Stimulated activated memory B cell treated with anti-CD40 and anti-IgM and Interleukin-4, amounts not matched to agents 10 μg/mL and 1 μg/mL and 100 μg/mL, for 72 hours (primary cell): ENCODE data around the gene XRCC2.
"Not testable (repeated sequence)": the region's sequence is repeated elsewhere in the genome, so short reads cannot be mapped to it uniquely, and the experiment has no call there.

ENCODE experiments used
- ATAC-seq: fragments of 150-1000 bp; cut with Tn5 transposase; 2 replicates; pipeline ENCODE4 v1.10.0; 2021
- H3K27ac Mint-ChIP-seq: one replicate; pipeline ENCODE4 v1.8.0; 2022; ENCODE audit warnings: mild to moderate bottlenecking, mixed read lengths
- H3K27me3 Mint-ChIP-seq: one replicate; pipeline ENCODE4 v1.8.0; 2022; ENCODE audit warnings: mixed read lengths
- H3K36me3 Mint-ChIP-seq: one replicate; pipeline ENCODE4 v1.8.0; 2022; ENCODE audit warnings: mixed read lengths
- H3K4me1 Mint-ChIP-seq: one replicate; pipeline ENCODE4 v1.8.0; 2022; ENCODE audit warnings: mixed read lengths
- H3K4me3 Mint-ChIP-seq: one replicate; pipeline ENCODE4 v1.8.0; 2022; ENCODE audit warnings: mild to moderate bottlenecking, moderate library complexity, mixed read lengths
- H3K9me3 Mint-ChIP-seq: one replicate; pipeline ENCODE4 v1.8.0; 2022; ENCODE audit warnings: mixed read lengths

XRCC2 gene

GRCh38 chr7:152675759-152676636, at the start of gene XRCC2:
XRCC2 (minus strand) TSS chr7:152676141; CDS start chr7:152676079, 62 bp downstream.
- peak; percentile 97 for ATAC-seq
- Mint-ChIP-seq H3K4me1 (peaks cover 14% of the 10 kb centered on the region), H3K27ac (peak within 1 kb of the TSS; percentile 75), H3K9me3 (no peaks in the 10 kb centered on the region), H3K4me3 (peak within 1 kb of the TSS; percentile 84), H3K36me3 (no peaks in the 10 kb centered on the region), H3K27me3 (no peaks in the 10 kb centered on the region)

- no peak overlapping the region for H3K4me3 Mint-ChIP-seq
- H3K9me3 Mint-ChIP-seq, result no peaks in the 10 kb centered on the region
- no peak overlapping the region for H3K27ac Mint-ChIP-seq
- no peaks in the 10 kb centered on the region for H3K36me3 Mint-ChIP-seq
- H3K4me1 Mint-ChIP-seq, result no peaks in the 10 kb centered on the region
- no peaks in the 10 kb centered on the region for H3K27me3 Mint-ChIP-seq
- no peak for ATAC-seq
These were observed 47.4 kb upstream of the XRCC2 start for GRCh38 chr7:152723364-152723763.

GRCh38 chr7:152712412-152713042, 36.6 kb upstream of the XRCC2 start:
- not testable (repeated sequence) for H3K36me3 Mint-ChIP-seq, H3K4me1 Mint-ChIP-seq, ATAC-seq, H3K27me3 Mint-ChIP-seq, H3K9me3 Mint-ChIP-seq, H3K4me3 Mint-ChIP-seq, H3K27ac Mint-ChIP-seq

- Mint-ChIP-seq H3K9me3 (peaks cover 2% of the 10 kb centered on the region), H3K36me3 (no peaks in the 10 kb centered on the region), H3K4me3 (no peak overlapping the region), H3K27ac (no peak overlapping the region), H3K27me3 (no peaks in the 10 kb centered on the region), H3K4me1 (no peaks in the 10 kb centered on the region)
- ATAC-seq, result no peak
These were observed 35.6 kb upstream of the XRCC2 start for GRCh38 chr7:152711444-152711944.

GRCh38 chr7:152710153-152710442, 34.2 kb upstream of the XRCC2 start:
- Mint-ChIP-seq H3K4me3 (no peak overlapping the region), H3K4me1 (no peaks in the 10 kb centered on the region), H3K27ac (no peak overlapping the region), H3K36me3 (no peaks in the 10 kb centered on the region), H3K9me3 (peaks cover 5% of the 10 kb centered on the region), H3K27me3 (no peaks in the 10 kb centered on the region)
- ATAC-seq, result no peak

- Mint-ChIP-seq H3K27ac (no peak overlapping the region), H3K36me3 (no peaks in the 10 kb centered on the region), H3K9me3 (peaks cover 7% of the 10 kb centered on the region), H3K4me3 (no peak overlapping the region), H3K27me3 (no peaks in the 10 kb centered on the region), H3K4me1 (no peaks in the 10 kb centered on the region)
- ATAC-seq, result no peak
These were observed 33.6 kb upstream of the XRCC2 start for GRCh38 chr7:152709287-152710152.

GRCh38 chr7:152704796-152705384, 28.9 kb upstream of the XRCC2 start:
- Mint-ChIP-seq H3K27me3 (no peaks in the 10 kb centered on the region), H3K4me3 (no peak overlapping the region), H3K36me3 (no peaks in the 10 kb centered on the region), H3K27ac (no peak overlapping the region), H3K4me1 (no peaks in the 10 kb centered on the region), H3K9me3 (peaks cover 9% of the 10 kb centered on the region)
- no peak for ATAC-seq

- Mint-ChIP-seq H3K9me3 (peaks cover 2% of the 10 kb centered on the region), H3K27me3 (peaks cover 7% of the 10 kb centered on the region), H3K4me1 (no peaks in the 10 kb centered on the region), H3K36me3 (no peaks in the 10 kb centered on the region), H3K27ac (no peak overlapping the region), H3K4me3 (no peak overlapping the region)
- ATAC-seq, result no peak
These were observed 23.1 kb upstream of the XRCC2 start for GRCh38 chr7:152699079-152699478.

- H3K4me3 Mint-ChIP-seq, H3K4me1 Mint-ChIP-seq, ATAC-seq, H3K27me3 Mint-ChIP-seq, H3K9me3 Mint-ChIP-seq, H3K36me3 Mint-ChIP-seq, H3K27ac Mint-ChIP-seq: not testable (repeated sequence)
These were observed 21.5 kb upstream of the XRCC2 start for GRCh38 chr7:152697268-152697974.

GRCh38 chr7:152692196-152692595, 16.3 kb upstream of the XRCC2 start:
- H3K9me3 Mint-ChIP-seq, H3K27ac Mint-ChIP-seq, ATAC-seq, H3K4me1 Mint-ChIP-seq, H3K27me3 Mint-ChIP-seq, H3K4me3 Mint-ChIP-seq, H3K36me3 Mint-ChIP-seq: not testable (repeated sequence)

- Mint-ChIP-seq H3K9me3 (no peaks in the 10 kb centered on the region), H3K27ac (no peak overlapping the region)
- no peak for ATAC-seq
These were observed 7.4 kb upstream of the XRCC2 start for GRCh38 chr7:152683297-152683696.

GRCh38 chr7:152677808-152678670, 2.1 kb upstream of the XRCC2 start:
- Mint-ChIP-seq H3K4me1 (peaks cover 14% of the 10 kb centered on the region), H3K9me3 (no peaks in the 10 kb centered on the region), H3K27me3 (no peaks in the 10 kb centered on the region), H3K36me3 (no peaks in the 10 kb centered on the region), H3K27ac (no peak overlapping the region), H3K4me3 (peak overlapping the region; percentile 38)
- no peak for ATAC-seq

More at GRCh38 chr7:152683297-152683696, 7.4 kb upstream of the XRCC2 start:
- no peak overlapping the region for H3K4me3 Mint-ChIP-seq
- H3K27me3 Mint-ChIP-seq, result no peaks in the 10 kb centered on the region
- H3K4me1 Mint-ChIP-seq, result no peaks in the 10 kb centered on the region
- no peaks in the 10 kb centered on the region for H3K36me3 Mint-ChIP-seq

GRCh38 chr7:152674860-152675758, 832 bp downstream of the XRCC2 start:
- no peaks in the 10 kb centered on the region for H3K27me3 Mint-ChIP-seq
- H3K27ac Mint-ChIP-seq, result peak overlapping the region; percentile 75
- peak overlapping the region; percentile 84 for H3K4me3 Mint-ChIP-seq
- no peaks in the 10 kb centered on the region for H3K36me3 Mint-ChIP-seq
- no peak for ATAC-seq
- no peaks in the 10 kb centered on the region for H3K9me3 Mint-ChIP-seq
- peaks cover 14% of the 10 kb centered on the region for H3K4me1 Mint-ChIP-seq
